ENCODE measurements around the gene TMPRSS11E.

Gene TMPRSS11E

GRCh38 chr4:68432320-68432719 is 14.9 kb upstream of the TMPRSS11E start:
- TF ChIP-seq POLR2A (IDR thresholded peaks at IDR 0.05; ENCODE audit: low read length) (no peak), GATA1 (IDR thresholded peaks at IDR 0.05; ENCODE audit: low read depth, low read length) (no peak)
- no peak for DNase-seq

GRCh38 chr4:68433582-68433981 is 13.7 kb upstream of the TMPRSS11E start:
- DNase-seq, result no peak
- TF ChIP-seq GATA1 (IDR thresholded peaks at IDR 0.05; ENCODE audit: low read depth, low read length) (no peak), POLR2A (IDR thresholded peaks at IDR 0.05; ENCODE audit: low read length) (no peak)

GRCh38 chr4:68434277-68434676 is 13.0 kb upstream of the TMPRSS11E start:
- TF ChIP-seq POLR2A (IDR thresholded peaks at IDR 0.05; ENCODE audit: low read length) (no peak), GATA1 (IDR thresholded peaks at IDR 0.05; ENCODE audit: low read depth, low read length) (no peak)
- DNase-seq, result no peak

DNA sequence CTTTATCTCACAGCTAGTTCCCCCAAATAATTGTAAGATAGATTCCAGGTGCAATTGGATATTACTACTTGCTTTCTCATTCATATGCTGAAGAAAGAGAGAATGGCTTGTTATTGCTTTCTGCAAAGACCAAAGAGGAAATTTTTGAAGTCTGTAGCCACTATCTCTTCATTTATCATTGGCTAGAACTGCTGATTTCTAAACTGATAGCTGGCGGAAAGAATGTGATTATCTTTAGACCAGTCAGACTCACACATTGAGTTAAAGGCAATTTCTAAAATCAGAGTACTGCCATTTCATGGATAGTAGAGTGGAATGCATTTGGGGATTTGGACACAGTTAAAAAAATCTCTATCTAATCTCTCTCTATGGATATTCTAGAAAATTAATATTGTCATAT is 12.4 kb upstream of the TMPRSS11E start:
- TF ChIP-seq GATA1 (IDR thresholded peaks at IDR 0.05; ENCODE audit: low read depth, low read length), result no peak
- DNase-seq, result no peak

- DNase-seq, result no peak
- TF ChIP-seq GATA1 (IDR thresholded peaks at IDR 0.05; ENCODE audit: low read depth, low read length), result no peak
These were observed 2.2 kb upstream of the TMPRSS11E start for GRCh38 chr4:68445111-68445510.

- no peak for DNase-seq
- TF ChIP-seq POLR2A (IDR thresholded peaks at IDR 0.05; ENCODE audit: low read length), result no peak
- no peak for TF ChIP-seq GATA1 (IDR thresholded peaks at IDR 0.05; ENCODE audit: low read depth, low read length)
These were observed 4.3 kb downstream of the TMPRSS11E start for GRCh38 chr4:68451246-68452211.

GRCh38 chr4:68460085-68460484 is 12.8 kb downstream of the TMPRSS11E start:
- DNase-seq, result no peak
- TF ChIP-seq GATA1 (IDR thresholded peaks at IDR 0.05; ENCODE audit: low read depth, low read length), result no peak
- no peak for TF ChIP-seq POLR2A (IDR thresholded peaks at IDR 0.05; ENCODE audit: low read length)

- DNase-seq, result no peak
- TF ChIP-seq POLR2A (IDR thresholded peaks at IDR 0.05; ENCODE audit: low read length) (no peak), GATA1 (IDR thresholded peaks at IDR 0.05; ENCODE audit: low read depth, low read length) (no peak)
These were observed 14.5 kb downstream of the TMPRSS11E start for GRCh38 chr4:68461790-68462189.

DNA sequence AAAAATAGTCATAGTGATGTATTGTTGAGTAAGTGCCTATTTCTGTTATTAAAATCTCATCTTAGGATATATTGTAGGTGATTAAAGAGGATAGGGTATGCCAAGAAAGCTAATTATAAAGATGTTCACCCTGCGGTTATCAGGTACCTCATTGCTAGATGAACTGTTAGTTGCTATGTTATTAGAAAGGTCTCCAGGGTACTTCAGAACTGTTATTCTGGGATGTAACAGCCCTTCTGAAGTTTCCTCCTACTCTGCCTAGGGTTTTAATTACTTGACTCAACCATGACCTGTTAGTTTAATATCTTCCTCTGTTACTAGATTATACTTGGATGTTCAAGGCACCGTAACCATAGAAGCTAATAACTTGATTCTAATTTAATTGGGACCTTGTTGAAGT is 15.4 kb downstream of the TMPRSS11E start:
- no peak for DNase-seq
- TF ChIP-seq GATA1 (IDR thresholded peaks at IDR 0.05; ENCODE audit: low read depth, low read length), result no peak

GRCh38 chr4:68463796-68464195 is 16.5 kb downstream of the TMPRSS11E start:
- TF ChIP-seq GATA1 (IDR thresholded peaks at IDR 0.05; ENCODE audit: low read depth, low read length), result no peak
- TF ChIP-seq POLR2A (IDR thresholded peaks at IDR 0.05; ENCODE audit: low read length), result no peak
- no peak for DNase-seq

DNA sequence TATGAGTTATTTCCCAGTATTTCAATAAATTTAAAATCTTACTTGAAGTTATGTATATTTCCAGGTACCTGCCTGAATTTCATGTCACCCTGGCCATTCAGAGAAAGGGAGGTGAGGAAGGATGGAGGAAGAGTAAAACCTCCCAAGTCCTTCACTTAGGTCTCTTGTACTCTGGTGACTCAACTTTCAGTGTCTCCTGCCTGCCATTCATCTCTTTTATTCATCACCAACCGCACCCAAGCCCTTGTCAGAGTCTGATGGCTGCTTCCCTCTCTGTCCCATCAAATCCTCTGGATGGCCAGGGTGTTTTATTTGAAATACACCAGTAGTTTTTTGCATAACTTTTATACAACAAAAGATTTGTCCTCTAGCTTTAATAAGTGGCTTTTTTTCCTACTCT is 17.8 kb downstream of the TMPRSS11E start:
- TF ChIP-seq GATA1 (IDR thresholded peaks at IDR 0.05; ENCODE audit: low read depth, low read length), result no peak
- TF ChIP-seq POLR2A (IDR thresholded peaks at IDR 0.05; ENCODE audit: low read length), result no peak
- no peak for DNase-seq

DNA sequence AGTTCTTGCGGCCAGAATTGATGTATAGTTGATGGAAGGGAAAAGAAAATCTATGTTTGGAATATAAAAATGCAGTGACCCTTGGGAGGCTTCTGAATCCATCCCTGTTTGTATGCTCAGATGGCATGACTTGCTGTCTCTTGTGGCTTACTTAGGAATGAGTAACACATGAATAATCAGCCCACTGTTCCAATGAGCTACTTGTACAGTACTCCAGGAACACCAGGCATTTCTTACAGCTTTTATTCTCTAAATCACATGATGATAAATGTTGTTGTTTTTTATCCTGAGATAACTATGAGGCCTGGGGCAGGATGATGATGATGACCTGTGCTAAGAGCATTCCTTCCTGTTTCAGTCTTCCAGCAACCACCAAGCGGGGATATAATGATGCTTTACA is 18.9 kb downstream of the TMPRSS11E start:
- no peak for DNase-seq

DNA sequence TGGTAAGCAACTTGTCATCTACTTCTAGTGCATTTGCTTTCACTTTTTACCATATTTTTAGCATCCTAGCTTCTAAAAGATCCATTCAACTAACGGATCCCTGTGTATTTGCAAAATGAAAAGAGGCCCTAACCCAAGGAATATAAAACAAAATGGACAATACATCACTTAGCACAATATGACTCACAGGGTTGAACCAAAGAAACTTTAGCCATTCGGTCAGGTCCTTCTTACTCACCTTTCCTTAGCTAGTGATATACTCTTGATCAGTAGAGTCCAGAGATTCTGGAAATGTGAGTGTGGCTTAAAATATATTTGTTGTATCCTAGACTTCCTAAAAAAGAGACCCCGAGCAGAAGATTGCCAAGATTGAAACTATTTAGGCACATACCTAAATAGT is 19.5 kb downstream of the TMPRSS11E start:
- no peak for DNase-seq
- TF ChIP-seq POLR2A (IDR thresholded peaks at IDR 0.05; ENCODE audit: low read length) (no peak), GATA1 (IDR thresholded peaks at IDR 0.05; ENCODE audit: low read depth, low read length) (no peak)

More for the DNA sequence above, 18.9 kb downstream of the TMPRSS11E start:
- no peak for TF ChIP-seq GATA1 (IDR thresholded peaks at IDR 0.05; ENCODE audit: low read depth, low read length)
- no peak for TF ChIP-seq POLR2A (IDR thresholded peaks at IDR 0.05; ENCODE audit: low read length)

GRCh38 chr4:68469482-68469881 is 22.2 kb downstream of the TMPRSS11E start:
- no peak for DNase-seq
- no peak for TF ChIP-seq POLR2A (IDR thresholded peaks at IDR 0.05; ENCODE audit: low read length)
- no peak for TF ChIP-seq GATA1 (IDR thresholded peaks at IDR 0.05; ENCODE audit: low read depth, low read length)

DNA sequence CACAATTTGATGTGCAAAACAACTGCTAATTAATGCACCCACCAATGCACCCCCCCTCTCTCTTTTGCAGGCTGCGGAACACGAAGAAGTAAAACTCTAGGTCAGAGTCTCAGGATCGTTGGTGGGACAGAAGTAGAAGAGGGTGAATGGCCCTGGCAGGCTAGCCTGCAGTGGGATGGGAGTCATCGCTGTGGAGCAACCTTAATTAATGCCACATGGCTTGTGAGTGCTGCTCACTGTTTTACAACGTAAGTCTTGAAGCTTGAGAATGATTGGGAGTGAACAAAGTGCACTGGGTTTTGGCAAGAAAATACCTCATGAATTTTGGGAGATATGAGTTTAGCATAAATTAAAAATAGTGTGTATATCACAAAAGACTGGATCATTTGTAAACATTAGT is 28.9 kb downstream of the TMPRSS11E start:
- TF ChIP-seq POLR2A (IDR thresholded peaks at IDR 0.05; ENCODE audit: low read length) (no peak), GATA1 (IDR thresholded peaks at IDR 0.05; ENCODE audit: low read depth, low read length) (no peak)
- DNase-seq, result no peak
